NCI-H748 treated with DMSO at 0.1 percent for 48 hours (cell line): ENCODE data around the gene PAPPA.

ENCODE experiments used
- DNase-seq: peaks from one replicate; lab custom pipeline; 2025; lab: John Stamatoyannopoulos, UW

PAPPA gene

DNA sequence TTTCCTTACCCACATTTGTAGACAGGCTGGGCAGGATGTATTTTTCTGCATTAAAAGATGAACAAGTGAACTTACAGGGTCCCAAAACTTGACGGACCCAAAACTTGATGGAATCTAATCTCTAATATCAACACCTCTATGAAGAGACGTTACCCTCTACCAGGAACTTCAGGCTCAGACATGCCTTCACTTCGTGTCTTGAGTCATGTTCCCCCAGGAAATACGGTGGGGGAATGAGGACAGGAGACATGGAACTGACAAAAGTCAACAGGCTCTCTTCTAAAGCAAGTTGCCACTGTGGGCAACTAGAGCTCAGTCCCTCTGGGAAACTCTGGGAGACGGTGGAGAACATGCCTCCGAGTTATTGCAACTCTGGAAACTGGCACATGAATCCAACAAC is 196.1 kb downstream of the PAPPA start:
- no peak for DNase-seq

DNA sequence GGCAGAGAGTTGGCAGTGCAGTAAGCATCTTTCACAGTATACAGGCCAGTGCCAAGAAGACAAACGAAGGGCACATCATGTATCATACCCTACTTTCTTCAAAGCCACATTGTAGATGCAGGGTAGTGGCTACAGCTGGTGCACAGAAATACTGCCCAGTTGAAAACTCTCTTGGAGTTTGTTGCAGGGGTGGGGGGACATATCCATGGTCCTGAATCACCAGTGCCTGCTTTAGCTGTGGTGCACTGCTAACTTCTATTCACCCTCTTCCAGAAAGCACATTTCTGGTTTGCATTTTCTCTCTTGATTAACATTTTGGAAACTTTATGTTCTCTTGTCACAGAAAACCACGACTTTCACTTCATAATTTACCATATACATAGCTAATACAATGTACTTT is 196.6 kb downstream of the PAPPA start:
- DNase-seq, result no peak

DNA sequence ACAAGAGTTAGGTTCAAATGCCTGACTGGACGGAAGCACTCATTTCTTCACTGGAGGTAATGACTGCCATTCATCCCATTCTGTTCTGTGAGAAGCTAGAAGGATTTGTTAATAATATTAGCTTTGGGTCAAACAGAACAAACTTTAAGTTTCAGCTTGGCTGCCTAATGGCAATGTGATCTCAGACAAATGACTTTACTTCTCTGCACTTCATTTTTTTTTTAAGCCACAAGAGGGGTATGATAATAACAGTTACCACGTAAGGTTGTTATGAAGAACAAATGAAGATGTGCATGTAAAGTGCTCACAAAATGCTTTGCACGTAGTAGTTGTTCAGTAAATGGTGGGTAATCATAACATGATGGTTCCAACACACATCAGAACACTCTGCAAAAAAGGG is 199.4 kb downstream of the PAPPA start:
- no peak for DNase-seq

DNA sequence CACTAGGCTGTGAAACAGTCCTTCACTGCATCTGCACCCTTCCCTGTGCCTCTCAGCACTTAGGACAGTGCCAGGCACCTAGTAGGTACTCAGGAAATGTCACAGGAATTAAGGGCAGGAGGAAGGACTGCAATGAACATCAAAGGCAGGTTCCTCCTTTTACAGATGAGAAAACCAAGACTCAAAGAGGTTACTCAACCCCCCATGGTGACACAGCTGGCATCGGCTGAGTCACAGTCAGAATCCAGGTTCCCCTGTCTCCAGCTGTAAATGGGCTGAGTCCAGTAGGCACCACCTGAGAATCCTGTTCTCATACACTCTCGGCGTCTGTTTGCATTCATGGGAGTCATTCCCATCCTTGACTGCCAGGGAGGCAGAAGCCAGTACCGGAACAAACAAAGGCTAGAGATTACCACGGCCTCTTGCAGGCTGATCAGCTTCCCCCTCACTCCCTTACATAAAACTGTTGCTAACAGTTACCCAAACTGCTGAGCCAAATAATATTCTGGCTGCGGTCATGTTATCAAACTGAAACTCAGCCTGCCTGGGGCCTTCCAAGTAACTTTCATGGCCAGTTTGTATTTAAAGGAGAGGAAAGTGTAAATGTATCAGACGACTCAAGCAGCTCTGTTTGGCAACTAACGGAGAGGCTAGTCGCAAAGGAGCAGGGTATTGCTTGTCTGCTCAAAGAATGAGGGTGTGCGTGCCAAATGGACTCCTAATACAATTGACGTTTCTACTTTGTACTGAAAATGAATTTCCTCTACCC is 201.7 kb downstream of the PAPPA start:
- DNase-seq, result no peak

DNA sequence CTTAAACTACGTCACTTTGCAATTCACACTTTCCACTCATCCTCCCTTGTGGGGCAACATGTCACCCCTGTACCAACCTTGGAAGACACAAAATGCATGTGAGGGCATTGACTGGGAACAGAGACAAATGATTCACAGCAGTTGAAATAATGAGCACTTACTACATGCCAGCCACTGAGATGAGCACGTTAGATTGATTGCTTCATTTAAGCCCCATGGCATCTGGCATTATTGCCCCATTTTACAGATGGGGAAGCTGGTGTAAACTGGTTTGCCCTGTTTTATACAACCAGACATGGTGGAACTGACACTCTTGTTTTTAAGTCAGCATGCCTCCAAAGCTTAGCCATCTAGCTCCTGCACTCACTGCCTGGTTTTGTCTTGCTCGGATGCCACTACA is 204.7 kb downstream of the PAPPA start:
- no peak for DNase-seq

DNA sequence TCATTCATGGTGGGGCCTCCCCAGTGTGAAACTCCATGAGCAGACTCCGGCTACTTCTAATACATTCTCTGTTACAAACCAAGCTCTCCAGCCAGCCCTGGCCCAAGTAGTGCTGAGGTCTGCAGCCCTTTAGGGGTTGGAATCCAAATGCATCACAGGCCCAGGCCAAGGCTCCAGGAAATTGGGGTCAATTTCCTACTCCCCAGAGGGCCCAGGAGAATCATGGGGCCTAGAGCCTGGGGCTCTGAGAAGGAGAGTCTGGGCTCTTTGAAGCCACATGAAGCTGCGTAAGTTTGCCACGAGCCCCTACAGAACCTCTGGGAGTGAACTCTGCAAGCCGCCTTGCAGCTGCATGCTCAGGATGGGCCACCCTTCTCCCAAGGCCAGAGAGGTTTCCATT is 206.4 kb downstream of the PAPPA start:
- DNase-seq, result no peak

DNA sequence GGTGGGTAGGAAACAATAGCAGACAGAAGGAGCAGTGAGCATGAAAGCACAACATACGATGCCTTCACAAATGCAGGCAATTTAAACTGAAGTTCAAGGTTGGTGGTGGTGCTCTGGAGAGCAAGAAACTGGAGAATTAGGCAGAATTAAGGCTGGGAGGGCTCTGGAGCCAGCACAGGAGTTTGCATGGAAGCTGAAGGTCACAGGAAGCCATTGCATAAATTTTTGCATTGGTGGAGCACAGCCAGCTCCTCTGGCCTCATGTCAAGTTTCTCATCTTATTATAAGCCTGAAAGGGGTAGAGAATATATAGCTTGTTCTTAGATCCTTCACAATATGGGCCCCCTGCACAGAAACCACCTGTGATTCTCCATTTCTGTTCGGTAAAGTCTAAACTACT is 207.4 kb downstream of the PAPPA start:
- DNase-seq, result no peak

DNA sequence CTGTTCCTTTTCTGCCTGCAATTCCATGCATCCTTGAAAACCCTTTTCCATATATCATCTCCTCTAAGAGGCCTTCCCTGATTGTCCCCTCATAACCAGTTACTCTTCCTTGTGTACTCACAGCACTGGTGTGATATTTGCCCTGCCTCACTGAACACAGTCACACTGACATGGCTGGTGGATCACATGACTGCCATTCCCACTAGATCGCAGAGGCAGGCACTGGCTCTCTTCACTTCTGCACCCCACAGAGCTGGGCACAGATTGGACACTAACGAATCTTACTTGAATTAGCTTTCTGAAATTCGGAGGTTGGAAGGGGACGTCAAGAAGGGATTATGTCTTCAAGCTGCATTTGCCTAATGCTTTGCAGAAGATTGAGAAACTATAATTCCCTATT is 208.0 kb downstream of the PAPPA start:
- no peak for DNase-seq

DNA sequence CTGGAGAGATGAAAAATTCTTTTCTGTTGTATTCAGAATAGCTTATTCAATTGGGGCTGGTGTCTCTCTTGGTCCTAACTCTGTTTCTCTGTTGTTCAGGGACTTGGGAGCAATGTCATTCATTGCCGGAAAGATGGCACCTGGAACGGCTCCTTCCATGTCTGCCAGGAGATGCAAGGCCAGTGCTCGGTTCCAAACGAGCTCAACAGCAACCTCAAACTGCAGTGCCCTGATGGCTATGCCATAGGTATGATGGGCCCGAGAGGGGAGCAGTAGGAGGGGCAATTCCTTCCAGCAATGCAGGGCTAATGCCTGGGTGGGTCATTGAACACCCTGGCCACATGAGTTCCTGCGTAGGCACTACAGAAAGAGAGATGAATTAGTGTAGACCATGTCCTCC is 208.9 kb downstream of the PAPPA start:
- no peak for DNase-seq

DNA sequence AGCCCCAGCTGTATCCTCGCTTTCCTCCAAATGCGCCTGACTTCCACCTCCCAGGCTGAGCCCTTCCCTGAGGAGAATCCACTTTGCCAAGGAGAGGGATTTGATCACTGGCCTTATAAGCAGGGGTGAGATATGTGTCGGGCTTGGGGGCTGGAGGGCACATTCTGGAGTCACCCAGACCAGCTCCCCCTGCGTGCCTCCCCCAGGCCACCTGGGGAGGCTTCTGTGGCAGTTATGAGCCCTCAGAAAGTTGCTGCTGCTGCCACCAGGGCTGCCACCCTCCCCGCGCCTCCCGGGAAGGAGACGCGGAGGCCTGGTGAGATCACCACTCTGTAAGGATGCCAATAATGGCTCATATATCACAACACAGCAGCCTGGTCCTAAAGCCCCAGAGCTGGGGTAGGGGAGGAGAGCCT is 211.5 kb downstream of the PAPPA start:
- DNase-seq, result no peak

DNA sequence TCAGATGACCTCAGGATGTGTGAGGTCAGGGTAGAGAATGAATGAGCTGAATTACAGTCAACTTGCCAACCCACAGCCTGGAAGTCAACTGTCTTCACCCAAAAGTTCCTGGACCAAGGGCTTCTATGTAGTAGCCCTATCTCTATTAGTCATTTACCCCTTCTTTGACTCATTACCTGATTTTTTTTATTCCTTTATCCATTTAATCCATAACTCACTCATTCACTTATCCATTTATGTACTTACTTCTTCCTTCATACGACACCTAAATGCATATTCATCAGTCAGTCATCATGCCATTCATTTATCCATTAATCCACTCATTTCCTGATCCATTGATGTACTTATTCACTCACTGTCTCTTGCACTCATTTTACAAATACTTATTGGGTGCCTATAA is 212.7 kb downstream of the PAPPA start:
- DNase-seq, result no peak

DNA sequence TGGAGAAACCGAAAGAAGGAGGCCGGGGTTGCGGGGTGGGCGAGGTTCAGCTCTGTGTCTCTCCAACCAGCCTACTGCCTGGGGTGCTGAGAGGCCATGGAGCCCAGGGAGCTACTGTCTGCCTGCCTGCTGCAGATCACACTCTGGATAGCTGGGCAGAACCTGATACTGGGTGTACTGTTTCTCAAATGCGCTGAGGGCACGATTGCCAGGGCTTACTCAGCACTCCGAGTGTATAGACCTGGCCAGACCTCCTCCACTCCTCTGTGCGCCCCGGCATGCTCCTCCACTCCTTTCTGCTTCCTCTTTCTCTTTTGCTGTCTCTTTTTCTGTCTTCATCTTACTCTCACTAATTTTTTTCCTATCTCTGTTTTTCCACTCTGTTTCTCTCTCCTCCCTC is 215.1 kb downstream of the PAPPA start:
- no peak for DNase-seq

DNA sequence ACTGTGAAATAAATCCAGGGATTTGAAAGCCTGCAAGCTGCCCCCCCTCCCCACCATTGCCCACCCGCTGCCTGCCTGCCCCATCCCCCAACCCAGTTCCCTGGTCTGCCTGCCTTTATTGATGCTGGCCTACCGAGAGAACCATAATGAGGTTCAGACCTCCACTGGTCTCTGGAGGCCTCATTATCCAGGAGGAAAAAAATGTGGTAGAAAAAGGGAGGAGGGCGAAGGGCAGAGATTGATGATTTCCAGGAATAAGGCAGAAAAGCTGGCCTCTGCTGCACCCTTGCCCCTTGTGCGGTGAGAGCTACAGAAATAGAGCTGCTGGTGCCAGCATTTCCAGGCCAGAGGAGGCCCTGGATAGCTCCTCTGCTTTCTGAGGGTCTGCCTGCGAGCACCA is 216.1 kb downstream of the PAPPA start:
- no peak for DNase-seq

DNA sequence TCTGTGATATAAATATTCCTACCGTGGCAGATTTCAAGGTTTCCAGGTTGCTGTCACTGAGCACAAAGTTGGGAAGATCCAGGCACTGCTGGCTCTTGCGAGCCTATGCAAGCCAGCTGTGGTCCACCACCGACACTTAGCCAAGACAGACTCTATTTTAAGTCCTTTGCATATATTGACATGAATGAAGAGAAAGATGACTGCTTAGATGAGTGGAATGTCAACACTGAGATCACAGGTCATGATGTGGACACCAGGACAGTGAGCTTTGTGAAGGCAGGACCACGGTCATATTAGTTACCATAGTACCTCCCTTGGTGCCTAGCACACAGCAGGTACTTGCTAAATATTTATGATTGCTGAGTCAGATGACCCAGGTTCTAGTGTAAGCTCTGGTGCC is 217.0 kb downstream of the PAPPA start:
- DNase-seq, result no peak

DNA sequence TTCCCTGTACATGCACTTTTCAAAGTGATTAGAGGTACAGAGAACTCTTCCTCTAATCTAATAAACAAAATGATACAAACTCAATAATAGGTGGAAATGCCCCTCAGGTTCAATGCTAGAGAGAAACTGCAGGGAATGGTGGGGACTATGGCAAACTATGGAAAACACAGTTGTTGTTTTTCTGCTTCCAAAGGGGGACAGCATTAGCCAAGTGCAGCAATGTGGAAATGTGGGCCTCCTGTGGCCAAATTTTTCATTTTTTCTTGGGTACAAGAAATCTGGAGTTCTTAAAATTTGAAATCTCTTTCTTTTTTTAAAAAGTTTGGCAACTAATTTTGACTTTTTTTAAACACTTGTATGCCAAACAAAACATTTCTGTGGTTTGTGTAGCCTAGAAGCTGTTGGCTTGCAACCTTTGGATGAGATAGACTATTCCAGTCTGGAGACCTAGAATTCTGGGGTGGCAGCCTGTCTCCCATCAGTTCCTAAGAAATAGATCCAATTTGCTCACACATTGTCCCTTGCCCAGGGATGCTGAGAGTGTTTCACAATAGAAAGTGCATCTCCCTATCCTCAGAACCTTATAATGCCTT is 218.6 kb downstream of the PAPPA start:
- no peak for DNase-seq

DNA sequence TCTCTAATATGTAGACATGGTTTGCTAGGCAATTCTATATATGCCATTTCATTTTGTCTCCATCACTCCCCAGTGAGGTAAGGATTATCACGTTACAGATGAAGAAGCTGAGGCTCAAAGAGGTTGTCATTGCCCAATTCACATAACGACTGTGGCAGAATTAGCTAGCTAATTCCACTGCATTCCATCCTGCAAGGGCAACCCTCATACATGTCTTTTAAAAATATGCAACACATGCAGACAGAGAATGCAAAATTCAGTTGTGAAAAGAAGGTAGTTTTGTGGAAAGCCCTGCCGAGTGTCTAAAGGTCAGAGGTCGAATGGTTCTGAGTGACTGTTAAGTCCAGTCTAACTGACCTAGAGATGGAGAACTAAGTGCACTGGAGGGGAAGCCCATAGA is 219.2 kb downstream of the PAPPA start:
- no peak for DNase-seq

DNA sequence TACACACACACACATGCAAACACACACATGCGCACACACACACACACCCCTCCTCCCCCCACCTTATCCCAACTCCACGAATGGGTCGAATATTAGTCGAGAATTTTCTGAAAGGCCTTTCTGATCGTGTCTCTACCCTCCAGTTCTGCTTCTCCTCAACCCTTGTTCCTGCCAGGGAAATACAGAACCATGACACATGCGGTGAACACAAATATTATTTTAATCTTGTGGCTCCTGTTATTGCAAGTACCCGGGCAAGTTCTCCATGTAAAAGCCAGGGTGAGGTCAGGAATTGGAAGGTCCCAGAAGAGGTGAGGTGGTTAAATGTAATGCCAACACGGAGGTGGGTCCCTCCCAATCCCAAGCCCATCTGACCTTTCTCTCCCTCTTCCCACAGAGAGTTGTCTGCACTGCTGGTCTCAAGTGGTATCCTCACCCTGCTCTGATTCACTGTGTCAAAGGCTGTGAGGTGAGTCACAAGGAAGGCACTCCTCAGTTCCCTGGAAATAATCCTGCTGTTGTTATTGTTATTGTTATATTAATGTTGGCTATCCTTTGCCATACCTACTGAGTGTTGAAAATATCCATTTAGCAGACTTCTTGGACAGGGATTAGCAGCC is 223.7 kb downstream of the PAPPA start:
- DNase-seq, result no peak

DNA sequence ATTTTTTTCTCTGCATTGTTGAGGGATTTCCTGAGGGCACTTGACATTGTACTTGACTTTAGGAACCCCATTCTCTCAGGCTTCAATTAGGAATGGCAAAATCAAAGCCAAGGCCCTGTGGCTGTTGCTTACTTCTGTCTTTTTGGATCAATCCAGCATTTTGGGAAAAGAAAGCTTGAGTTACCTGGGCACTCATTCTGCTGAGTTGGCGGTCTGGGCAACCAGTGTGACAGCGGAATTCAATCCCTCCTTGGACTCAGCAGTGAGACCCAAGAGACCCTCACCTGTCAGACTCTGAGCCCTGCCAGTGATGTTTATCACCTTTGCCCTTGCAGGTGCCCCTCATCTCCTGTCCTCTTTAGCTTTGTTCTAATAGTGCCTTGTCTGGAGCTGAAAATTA is 225.3 kb downstream of the PAPPA start:
- DNase-seq, result no peak

DNA sequence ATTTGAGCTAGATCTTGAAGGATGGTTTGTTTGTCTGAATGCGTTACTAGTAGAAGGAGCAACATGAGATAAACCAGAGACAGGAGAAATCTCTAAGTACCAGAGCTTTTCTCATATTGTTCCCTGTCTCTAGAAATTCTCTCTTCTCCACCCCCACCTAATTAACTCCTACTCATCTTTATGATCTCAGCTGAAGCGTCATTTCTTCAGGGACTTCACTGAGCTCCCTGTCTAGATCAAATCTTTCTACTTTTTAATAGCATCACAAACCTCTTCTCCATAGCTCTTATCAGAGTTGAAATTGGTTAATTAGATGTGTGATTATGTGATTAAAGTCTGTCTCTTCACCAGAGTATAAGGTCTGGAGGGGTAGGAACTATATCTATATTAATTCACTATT is 226.2 kb downstream of the PAPPA start:
- no peak for DNase-seq

DNA sequence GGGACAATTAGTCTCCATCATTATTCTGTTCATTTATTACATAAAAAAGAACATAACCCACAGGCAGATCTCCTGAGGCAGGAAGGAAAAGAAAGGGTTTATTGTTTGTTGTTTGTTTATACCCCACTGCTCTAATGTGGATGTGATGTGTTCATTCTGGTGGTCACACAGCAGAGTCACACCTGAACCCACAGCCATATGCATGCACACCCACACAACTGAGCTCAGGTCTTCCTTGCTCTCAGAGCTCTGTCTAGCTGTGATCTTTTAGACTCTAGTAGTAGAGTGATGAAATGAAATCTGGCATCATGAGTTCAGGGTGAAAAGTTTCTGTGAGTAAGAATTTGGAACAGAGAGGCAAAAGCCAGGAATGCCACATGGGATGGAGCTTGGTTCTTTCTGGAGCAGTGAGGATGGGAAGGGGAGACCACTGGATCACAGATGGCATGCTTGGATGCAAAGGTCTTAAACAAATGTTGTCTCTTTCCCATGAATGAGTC is 227.0 kb downstream of the PAPPA start:
- DNase-seq, result no peak

DNA sequence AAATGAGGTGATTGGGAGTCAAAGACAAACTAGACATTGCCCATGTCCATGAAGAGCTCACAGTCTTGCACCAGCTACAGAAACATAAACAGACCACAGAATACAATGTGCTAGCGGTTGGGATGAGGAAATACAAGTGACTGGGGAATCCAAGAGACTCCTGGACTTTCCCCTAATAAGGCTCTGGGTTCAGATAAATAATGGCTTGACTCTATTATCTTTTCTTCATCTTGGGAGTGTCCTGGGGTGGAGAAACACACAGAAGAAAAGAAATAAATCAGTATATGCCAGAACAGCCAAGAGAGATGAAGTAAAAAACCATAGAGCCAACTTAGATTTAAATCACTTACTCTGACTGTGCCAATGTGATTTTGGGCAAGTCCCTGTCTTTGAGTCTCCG is 227.8 kb downstream of the PAPPA start:
- no peak for DNase-seq

DNA sequence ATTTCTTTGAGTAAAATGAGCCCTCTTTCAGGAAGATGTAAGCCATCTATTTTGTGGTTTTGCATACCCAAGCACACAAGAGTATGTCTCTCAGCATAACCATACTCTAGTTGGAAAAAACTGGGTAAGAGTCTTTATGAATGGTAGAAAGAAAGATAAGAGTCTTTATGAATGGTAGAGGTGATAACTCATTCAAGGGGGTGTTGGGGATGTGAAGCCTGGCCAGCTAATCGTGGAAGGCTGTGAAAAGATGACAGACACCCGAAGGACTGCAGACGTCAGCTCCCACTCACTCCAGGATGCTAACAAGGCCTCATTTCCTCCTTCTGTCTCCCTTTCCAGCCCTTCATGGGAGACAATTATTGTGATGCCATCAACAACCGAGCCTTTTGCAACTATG is 228.5 kb downstream of the PAPPA start:
- no peak for DNase-seq

DNA sequence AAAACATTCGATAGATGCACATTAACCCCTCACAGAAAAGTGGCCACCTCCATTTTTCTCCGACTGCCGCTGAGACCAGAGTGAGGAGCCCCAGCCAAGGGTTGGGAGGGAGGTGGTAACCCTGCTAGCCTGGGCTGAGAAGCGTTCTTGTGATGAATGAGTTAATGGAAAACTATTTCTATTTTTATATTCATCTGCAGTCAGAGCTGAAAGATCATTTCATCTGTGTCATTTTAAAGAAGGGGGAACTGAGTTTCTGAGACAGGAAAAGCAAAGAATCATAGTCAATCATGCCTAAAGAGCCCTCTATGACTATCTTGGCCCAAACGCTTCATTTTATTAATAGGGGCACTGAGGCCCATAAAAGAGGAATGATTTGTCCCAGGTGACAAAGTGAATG is 229.5 kb downstream of the PAPPA start:
- no peak for DNase-seq

DNA sequence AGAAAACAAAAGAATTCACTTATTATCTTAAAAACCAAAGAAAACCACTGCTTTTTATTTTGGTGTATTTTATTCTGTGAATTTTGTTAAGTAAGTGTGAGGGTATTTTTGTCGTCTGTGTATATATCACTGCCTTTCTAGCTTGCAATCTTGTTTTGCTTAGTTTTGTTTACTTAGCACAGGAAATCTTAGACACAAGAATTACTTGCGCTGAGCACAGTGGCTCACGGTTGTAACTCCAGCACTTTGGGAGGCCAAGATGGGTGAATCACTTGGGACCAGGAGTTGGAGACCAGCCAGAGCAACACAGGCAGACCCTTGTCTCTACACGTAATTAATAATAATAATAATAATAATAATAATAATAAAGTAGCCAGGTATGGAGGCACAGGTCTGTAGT is 230.3 kb downstream of the PAPPA start:
- DNase-seq, result no peak
